ENCODE data around the gene PDE4D. TPM values are rescaled to one million over a fixed set of nuclear protein-coding genes. Genes with fewer than 3 reads are reported as not detected.

The PDE4D gene
- total and polyA plus RNA-seq, 2 of the 4 experiments (the other 2 are of a cell fraction) = 1.4 to 7.9 TPM

- Histone ChIP-seq H4K20me1 (ENCODE audit: insufficient read depth, low read length) (no peaks in the 10 kb centered on the region), H3K4me1 (ENCODE audit: control insufficient read depth, insufficient read depth, low read length) (no peaks in the 10 kb centered on the region), H3K9me3 (ENCODE audit: control insufficient read depth, insufficient read depth, low read length) (no peaks in the 10 kb centered on the region), H4K5ac (ENCODE audit: low read depth, low read length) (no peak overlapping the region), H2AK5ac (ENCODE audit: low read depth, low read length) (no peak overlapping the region), H3K27me3 (ENCODE audit: control insufficient read depth, insufficient read depth, low read length) (no peaks in the 10 kb centered on the region), H2AFZ (replicated peaks; ENCODE audit: low read length, poor library complexity) (no peak overlapping the region), H3K18ac (ENCODE audit: low read depth, low read length) (no peak overlapping the region), H2AK9ac (replicated peaks; ENCODE audit: low read depth, low read length, poor library complexity) (no peak overlapping the region), H2BK20ac (ENCODE audit: low read depth, low read length) (no peak overlapping the region), H3K56ac (ENCODE audit: extremely low read depth, insufficient read depth, low read length) (no peak overlapping the region), H4K91ac (ENCODE audit: insufficient read depth, low read depth, low read length) (no peak overlapping the region), H3K23ac (ENCODE audit: low read depth, low read length) (no peak overlapping the region), H3K4me2 (ENCODE audit: low read depth, low read length) (no peak overlapping the region), H3K9me1 (ENCODE audit: insufficient read depth, low read length) (no peaks in the 10 kb centered on the region), H3K4ac (ENCODE audit: low read depth, low read length) (no peak overlapping the region), H2BK5ac (ENCODE audit: low read depth, low read length, poor library complexity, severe bottlenecking) (no peak overlapping the region), H3K9ac (ENCODE audit: low read depth, low read length) (no peak overlapping the region), H4K8ac (ENCODE audit: low read depth in 2 of 2, low read length in 2 of 2) (no peak overlapping the region), H2BK15ac (ENCODE audit: low read depth, low read length) (no peak overlapping the region), H3K4me3 (ENCODE audit: insufficient read depth, low read depth, low read length) (no peak overlapping the region), H3K14ac (replicated peaks; ENCODE audit: low read depth, low read length) (no peak overlapping the region), H3K27ac (ENCODE audit: insufficient read depth, low read length) (no peak overlapping the region), H3K36me3 (ENCODE audit: control insufficient read depth, insufficient read depth, low read length) (no peaks in the 10 kb centered on the region), H3K79me1 (ENCODE audit: low read depth in 1 of 2, low read length in 2 of 2) (no peaks in the 10 kb centered on the region), H2BK120ac (ENCODE audit: low read depth, low read length) (no peak overlapping the region)
- TF ChIP-seq RFX5 (IDR thresholded peaks at IDR 0.05; ENCODE audit: low read depth, low read length) = no peak
- TF ChIP-seq POLR2A (IDR thresholded peaks at IDR 0.05; ENCODE audit: low read depth, low read length) = no peak
- TF ChIP-seq MAFK (IDR thresholded peaks at IDR 0.05; ENCODE audit: low read depth, low read length) = no peak
- TF ChIP-seq NFE2L2 (IDR thresholded peaks at IDR 0.05; ENCODE audit: low read depth, low read length) = no peak
- TF ChIP-seq MXI1 (IDR thresholded peaks at IDR 0.05; ENCODE audit: borderline replicate concordance, low read depth, low read length) = no peak
- no peak for TF ChIP-seq BHLHE40 (IDR thresholded peaks at IDR 0.05; ENCODE audit: low read depth, low read length)
- TF ChIP-seq ELK1 (IDR thresholded peaks at IDR 0.05; ENCODE audit: borderline replicate concordance, low read depth, low read length) = no peak
- no peak for TF ChIP-seq SMC3 (IDR thresholded peaks at IDR 0.05; ENCODE audit: low read depth, low read length)
- in situ Hi-C loops (cut with MboI; ENCODE audit: low sequenced_read_pairs) (no loop called here), intact Hi-C loops (cut with micrococcal nuclease) (no loop called here), dilution Hi-C loops (cut with HindIII; ENCODE audit: low sequenced_read_pairs, unreplicated experiment) (no loop called here)
- ChIA-PET POLR2A (ENCODE audit: unreplicated experiment) (no interaction called here), CTCF (no interaction called here)
- no peak for ATAC-seq (ENCODE audit: low read depth)
- no CpG with 5 or more reads among the region's 2 CpGs for WGBS, 2 experiments (ENCODE audit: extremely low coverage in 2 of 2, insufficient read length in 1 of 2)
- DNase-seq = no peak
- no TSS peak for BruUV-seq (replicated peaks)
Observed at GRCh38 chr5:59437176-59437575, 456.4 kb downstream of the PDE4D start.

Data from IMR-90 (cell line).